DMS 273 (cell line): ENCODE measurements around the gene MACF1.

Experiments used
- DNase-seq: peaks from one replicate; lab custom pipeline; 2025; ENCODE audit not compliant: unreplicated experiment; lab: John Stamatoyannopoulos, UW

MACF1 gene

DNA sequence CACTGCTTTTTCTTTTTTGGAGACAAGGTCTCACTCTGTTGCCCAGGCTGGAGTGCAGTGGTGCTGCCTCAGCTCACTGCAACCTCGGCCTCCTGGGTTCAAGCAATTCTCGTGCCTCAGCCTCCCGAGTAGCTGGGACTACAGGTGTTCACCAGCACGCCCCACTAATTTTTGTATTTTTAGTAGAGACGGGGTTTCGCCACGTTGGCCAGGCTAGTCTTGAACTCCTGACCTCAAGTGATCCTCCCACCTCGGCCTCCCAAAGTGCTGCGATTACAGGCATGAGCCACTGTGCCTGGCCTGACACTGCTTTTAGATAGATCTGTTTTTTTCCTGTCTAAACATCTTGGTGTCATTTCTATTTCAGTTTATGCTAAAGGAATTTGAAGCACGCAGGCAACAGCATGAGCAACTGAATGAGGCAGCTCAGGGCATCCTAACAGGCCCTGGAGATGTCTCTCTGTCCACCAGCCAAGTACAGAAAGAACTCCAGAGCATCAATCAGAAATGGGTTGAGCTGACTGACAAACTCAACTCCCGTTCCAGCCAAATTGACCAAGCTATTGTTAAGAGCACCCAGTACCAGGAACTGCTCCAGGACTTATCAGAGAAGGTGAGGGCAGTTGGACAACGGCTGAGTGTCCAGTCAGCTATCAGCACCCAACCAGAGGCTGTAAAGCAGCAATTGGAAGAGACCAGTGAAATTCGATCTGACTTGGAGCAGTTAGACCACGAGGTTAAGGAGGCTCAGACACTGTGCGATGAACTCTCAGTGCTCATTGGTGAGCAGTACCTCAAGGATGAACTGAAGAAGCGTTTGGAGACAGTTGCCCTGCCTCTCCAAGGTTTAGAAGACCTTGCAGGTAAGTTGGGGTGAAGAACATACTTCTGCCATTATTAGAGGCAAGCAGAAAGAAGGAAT lies 180.8 kb downstream of the MACF1 start:
- no peak for DNase-seq

DNA sequence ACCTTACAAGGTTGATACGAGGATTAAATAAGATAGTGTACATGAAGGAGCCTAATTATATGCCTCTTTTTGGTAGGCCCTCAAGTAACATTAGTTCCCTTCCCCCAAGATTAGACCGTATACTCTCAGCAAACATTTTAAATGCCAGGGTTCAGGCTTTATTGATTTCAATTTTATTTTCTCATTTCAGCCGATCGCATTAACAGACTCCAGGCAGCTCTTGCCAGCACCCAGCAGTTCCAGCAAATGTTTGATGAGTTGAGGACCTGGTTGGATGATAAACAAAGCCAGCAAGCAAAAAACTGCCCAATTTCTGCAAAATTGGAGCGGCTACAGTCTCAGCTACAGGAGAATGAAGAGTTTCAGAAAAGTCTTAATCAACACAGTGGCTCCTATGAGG lies 182.5 kb downstream of the MACF1 start:
- DNase-seq, result no peak

DNA sequence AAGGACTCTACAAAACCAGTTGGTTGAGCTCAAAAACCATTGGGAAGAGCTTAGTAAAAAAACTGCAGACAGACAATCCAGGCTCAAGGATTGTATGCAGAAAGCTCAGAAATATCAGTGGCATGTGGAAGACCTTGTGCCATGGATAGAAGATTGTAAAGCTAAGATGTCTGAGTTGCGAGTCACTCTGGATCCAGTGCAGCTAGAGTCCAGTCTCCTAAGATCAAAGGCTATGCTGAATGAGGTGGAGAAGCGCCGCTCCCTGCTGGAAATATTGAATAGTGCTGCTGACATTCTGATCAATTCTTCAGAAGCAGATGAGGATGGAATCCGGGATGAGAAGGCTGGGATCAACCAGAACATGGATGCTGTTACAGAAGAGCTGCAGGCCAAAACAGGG lies 183.0 kb downstream of the MACF1 start:
- DNase-seq, result peak; percentile 88

DNA sequence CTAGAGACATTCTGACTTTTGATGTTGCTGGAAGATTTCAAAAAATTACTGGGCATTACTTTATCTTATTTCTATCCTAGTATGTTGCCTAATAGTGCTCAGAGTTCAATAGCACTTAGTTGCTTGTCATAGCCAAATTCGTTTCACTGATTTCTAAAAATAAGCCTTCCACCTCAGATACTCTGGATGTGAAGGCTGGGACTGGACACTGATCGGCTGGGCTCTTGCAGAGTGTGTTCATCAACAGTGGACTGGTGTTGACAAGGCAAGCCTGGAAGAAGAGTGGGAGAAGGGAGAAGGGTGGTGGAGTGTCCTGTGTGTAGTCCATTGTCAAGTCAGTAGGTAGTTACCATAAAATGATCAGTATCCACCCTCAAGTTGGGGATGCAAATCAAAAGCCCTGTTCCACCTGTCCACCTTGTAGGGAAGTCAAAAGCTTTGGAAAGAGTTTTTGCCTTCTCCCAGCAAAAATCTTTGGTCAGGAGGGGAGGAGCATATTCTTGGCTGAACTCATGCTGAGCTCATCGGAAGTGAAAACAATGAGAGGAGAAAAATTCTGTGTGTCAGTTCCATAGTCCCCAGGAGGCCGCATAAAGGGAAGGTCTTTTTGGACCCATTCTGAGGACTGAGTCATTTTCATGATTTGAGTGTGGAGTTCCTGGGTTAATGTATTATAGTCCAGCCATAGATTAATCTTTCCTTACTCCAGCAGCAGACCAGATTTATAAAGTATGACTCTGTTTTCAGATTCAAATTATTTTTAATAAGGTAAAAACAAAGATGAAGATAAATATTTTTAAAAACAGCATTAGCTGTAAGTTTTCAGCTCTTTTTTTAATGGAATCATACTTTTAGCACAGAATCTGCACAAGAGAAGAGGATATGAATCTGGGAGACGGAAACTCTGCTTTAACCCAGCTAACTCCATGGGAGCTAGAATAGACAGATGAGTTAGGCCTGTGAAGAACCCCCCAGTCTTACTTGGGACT lies 187.5 kb downstream of the MACF1 start:
- DNase-seq, result no peak

DNA sequence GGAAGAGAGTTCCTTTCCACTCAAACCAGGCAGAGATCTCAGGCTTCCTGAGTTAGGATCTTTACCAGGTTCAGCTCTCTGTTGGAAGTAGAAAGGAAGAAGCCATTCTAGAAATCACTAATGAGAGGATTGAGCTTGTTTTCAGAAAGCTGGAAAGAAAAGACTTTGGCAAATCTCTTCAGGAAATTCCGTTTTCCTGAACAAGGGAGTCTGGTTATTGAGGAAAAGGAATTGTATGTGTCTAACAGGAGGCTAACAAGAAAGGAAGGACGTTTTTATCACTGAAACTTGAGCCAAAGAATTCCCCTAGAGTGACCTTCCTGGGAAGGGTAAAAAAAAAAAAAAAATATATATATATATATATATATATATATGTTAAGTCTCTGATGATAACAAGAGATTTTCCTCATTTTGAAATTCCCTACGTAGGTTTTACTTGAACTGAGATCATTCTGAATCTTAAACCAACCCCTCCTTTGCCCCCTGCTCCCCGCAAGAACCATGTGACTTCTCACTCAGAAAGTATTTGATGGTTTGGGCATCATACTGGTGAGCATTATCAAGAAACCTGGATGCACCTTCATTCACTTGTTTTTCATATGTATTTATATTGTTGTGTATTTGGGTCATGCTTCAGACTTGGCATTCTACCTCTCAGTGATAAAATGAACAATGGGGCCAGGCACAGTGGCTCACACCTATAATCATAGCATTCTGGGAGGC lies 188.5 kb downstream of the MACF1 start:
- DNase-seq, result no peak

DNA sequence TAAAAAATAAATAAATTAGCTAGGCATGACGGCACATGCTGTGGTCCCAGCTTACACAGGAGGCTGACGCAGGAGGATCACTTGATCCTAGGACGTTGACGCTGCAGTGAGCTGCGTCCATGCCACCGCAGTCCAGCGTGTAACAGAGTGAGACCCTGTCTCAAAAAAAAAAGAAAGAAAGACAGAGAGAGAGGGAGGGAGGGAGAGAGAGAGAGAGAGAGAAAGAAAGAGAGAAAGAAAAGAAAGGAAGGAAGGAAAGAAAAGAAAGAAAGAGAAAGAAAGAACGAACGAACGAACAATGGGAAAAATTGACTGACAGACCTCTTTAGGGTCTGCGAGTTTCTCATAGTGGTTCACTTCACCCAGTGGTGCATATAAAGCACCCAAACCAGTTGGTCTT lies 189.2 kb downstream of the MACF1 start:
- no peak for DNase-seq

DNA sequence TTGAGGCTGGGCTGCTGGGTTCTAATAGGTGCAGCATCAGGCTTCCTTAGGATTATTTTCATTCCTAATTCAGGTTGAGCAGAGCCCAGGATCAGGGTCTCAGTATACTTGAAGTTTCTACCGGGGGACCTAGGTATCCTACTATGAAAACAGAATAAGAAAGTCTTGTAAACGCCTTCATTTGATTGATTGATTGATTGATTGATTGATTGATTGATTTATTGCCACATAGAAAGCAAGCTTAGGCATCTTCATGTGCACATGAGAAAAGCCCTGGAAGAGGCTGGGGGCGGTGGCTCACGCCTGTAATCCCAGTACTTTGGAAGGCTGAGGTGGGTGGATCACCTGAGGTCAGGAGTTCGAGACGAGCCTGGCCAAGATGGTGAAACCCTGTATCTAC lies 189.6 kb downstream of the MACF1 start:
- DNase-seq, result no peak

DNA sequence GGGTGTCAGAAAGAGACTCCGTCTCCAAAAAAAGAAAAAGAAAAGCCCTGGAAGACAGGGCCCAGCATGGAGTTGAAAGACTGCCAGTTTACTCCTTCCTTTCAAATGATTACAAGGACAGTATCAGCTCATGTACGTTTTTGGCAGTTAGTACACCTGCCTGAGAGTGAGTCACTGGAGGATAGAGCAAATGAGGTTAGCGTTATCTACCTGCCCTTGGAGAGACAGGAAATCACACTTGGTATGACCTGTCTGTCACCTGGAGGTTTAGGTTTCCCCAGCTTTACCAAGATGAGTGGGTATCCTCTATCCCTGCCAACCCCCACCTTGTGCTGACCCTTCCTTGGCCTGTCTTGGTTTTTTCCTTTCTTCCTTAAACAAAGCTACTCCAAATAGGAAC lies 190.1 kb downstream of the MACF1 start:
- DNase-seq, result no peak

DNA sequence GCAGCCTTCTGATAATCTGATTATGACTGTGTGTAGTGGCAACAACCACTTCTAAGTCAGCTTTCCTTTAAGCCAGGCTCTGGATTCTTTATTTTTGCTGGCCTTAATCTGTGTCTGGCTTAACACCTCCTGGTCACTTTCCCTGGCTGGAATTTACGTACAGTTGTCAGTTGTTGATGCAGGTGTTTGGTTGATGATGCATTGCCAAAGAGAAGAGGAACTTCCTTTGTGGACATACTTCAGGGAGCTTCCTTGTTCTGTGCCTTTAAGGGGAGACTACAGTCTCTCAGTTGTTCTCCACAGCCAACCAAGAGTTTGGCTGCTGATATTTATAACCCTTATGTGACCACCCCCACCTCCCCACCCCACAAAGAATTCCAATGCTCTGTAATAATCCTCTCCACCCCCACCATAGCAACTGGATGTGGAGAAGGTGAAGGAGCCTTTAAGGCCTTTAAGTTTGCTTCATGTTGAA lies 190.9 kb downstream of the MACF1 start:
- DNase-seq, result no peak

DNA sequence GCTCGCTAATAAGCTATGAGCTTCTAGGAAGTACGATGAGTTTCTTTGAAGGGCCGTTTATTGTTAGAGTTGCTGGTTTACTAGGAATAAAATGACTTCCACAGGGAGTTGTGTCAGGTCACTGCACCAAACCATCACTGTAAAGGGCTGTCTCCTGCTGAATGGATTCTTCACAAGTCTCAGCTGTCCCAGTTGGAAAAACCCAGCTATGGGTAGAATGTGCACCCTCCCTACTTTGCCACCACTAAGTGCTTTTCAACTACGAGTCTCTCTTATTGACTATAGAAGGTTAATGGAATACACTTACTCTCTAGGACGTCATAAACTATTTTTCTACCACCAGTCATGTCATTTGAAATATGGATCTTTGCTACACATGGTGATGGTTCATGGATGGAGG lies 192.2 kb downstream of the MACF1 start:
- no peak for DNase-seq

DNA sequence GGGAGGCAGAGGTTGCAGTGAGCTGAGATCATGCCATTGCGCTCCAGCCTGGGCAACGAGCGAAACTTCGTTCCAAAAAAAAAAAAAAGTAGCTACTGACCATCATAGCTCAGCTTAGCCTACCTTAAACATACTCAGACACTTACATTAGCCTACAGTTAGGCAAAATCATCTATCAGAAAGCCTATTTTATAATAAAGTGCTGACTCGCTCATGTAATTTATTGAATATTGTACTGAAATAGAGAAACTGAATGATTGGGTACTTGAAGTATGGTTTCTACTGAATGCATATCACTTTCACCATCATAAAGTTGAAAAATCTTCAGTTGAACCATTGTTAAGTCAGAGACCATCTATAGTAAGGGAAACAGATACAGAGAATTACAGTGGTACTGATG lies 193.0 kb downstream of the MACF1 start:
- DNase-seq, result no peak

DNA sequence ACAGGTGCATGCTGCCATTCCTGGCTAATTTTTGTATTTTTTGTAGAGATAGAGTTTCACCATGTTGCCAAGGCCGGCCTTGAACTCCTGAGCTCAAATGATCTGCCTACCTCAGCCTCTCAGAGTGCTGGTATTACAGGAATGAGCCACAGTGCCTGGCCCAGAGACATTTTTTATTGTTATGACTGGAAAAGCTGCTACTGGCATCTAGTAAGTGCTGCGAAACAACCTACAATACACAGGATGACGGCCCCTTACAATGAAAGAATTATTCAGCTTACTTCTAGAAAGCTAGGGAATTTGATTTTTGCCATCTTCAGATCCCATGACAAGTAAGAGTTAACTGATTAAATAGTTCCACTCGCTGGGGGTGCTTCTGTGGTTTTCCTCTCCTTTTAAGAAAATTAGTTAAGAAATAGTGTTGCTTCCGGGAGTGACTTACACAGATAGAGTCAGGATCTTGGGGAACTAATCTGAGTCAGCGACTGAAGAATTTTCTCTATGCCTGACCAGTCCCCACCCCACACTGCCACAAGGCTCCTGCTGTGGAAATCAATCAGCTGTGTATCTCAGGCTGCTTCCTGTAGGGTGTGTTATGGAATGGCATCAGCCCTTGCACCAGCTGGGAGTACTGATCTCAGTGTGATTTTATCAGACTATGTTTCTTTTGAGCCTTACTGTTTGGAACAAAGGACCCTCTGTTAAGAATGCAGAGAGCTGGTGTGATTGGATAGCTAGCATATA lies 194.0 kb downstream of the MACF1 start:
- peak; percentile 93 for DNase-seq

DNA sequence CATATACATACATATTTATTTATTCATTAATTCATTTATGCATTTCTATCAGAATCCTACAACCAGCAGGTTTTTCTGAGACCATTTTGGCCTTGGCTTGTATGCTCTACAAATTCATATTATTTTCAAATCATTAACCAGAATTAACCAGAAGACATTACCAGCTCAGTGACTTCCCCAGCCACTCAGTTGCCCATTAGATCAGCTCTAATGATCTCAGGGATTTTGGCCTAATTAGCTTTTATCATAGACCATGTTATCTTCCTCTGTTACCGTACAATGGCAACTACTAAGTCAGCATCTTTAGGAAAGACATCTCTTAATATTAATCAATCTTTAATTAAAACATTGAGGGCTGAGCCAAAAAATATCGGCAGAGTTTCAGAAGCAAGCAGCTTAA lies 196.6 kb downstream of the MACF1 start:
- DNase-seq, result no peak

DNA sequence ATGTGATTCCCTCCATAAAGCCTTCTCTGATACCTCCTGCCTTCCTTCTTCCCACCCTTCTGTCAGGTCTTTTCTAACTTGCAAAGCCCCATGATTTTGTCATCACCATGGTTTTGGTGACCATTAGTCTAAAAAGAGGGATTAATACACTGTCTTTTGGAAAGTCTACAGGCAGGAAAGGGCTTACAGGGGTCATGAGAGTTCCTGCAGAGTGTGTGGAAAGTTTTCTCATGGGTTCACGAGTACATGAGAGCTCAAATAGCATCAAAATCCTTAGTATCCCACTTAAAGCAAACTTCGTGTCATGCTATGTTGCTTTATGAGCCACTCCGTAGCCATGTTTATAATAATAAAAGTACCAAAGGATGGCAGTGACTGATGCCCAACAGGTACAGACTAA lies 200.4 kb downstream of the MACF1 start:
- DNase-seq, result no peak

DNA sequence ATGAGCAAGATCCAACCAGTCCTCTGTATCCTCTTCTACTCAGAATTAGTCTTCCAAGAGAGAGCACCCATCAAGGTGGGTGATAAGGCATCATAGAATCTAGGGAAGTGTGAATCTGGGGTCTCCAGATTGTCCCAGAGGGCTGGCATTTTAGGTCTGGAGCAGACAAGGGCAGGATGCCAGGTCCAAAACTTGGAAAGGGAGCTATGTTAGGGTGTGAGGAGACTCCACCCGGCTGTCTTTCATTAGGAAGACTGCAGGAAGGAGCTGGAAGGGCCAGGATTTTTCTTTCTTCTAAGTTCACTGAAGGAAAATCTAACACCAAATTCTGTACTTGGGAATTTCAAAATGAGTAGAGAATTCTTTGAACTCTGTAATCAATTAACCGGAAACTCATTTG lies 200.9 kb downstream of the MACF1 start:
- peak; percentile 95 for DNase-seq

DNA sequence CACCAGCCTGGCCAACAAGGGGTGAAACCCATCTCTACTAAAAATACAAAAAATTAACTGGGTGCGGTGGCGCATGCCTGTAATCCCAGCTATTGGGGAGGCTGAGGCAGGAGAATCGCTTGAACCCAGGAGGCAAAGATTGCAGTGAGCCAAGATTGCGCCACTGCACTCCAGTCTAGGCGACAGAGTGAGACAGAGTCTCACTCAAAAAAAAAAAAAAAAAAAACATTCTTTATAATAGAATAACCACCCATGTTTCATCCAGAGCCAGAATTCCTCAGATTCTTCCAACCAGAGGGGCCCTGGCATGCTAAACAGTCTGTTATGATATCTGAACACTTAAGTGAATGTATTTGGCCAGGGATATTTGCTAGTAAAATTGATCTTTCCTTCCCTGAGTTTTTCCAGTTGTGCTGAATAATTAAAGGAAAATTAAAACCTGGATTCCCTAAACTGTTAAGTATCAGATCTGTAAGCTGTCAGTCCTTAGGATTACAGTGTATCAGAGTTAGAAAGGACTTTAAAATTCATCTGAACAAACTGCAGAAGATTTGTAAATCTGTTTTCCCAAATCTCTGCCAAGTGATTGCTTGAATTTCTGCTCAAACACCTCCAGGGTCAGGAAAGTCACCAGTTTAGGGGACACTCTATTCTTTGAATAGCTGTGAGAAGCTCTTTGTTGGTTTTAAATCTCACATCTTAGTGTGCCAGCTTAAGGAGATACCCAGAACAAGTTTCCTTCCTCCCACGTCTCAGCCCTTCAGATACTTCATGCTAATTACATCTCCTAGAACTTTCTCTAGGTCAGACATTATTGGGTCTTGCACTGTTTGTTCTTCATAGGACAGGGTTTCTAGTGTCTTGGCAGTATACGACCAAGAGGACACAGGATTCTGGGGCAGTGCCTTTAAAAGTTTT lies 202.3 kb downstream of the MACF1 start:
- no peak for DNase-seq

DNA sequence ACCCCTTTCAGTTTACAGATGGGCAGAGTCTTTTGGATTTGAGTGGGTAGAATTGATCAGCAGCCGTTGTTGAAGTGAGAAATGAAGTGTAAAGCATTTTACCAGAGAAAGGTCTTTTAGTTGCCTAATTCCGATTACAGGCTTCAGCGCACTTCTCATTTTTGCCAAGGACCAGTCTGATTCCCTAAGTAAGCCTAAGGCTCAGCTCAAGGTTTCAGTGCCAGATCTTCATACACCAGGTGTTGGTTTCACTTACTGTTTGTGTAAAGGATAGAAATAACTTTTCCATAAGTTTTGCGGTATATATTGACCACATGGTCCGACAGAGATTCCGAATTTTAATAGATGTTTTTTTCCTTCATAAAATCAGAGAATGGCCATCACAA lies 203.0 kb downstream of the MACF1 start:
- DNase-seq, result peak; percentile 92

DNA sequence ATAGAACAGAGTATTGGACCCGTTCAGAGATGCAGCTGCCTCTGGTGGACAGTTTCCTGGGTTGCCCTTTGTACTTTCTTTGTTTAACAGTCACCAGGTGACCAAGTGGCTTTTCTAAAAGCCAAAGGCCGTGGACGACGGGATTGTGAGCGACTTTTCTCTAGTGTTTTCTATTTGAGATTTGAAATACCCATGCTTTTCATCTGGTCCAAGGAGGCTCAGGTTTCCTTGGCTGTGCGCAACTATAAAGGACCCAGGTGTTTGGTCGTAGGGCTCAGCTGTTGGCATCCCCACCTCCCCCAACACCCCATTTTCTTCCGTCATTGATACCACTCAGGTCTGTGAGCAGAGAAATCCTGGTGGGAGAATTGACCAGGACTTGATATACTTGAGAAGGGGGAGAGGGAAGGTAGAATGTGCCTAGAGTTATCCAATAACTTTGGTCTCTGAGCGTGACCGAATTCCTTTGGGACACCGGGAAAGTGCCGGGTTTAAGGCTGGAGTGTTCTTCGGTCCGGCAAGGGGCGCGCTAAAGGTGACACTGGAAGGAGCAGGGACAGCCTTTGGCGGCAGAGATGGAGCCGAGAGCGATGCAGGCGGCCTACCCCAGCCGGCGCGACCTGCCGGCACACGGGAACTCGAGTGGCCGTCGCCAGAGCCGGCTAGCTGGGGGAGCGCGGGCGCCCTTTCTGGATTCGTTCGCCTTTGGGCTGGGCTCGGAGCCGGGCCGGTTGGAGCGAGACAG lies 203.6 kb downstream of the MACF1 start:
- no peak for DNase-seq

DNA sequence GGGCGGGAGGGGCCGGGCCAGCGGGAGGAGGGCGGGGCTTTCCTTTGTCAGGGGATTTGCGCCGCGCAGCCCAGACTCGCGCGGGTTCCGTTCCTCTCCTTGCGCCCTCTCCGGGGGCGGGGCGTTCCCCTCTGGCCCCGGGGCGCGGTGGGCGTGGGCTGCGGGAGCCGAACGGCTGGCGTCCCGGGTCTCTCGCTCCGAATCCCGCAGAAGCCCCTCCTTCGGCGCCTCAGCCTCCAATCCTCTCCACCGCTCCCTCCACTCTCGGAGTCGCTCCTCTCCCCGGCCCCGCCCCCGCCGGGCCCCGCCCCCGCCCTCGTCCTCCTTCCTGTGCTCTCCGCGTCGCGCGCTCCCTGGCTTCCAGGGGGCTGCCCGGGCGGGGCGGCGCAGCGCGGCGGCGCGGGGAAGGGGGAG lies 204.2 kb downstream of the MACF1 start:
- peak; percentile 100 for DNase-seq
